ENCODE measurements around the gene MFAP2.

GRCh38 chr1:16988210-16988609, 7.8 kb upstream of the MFAP2 start:
- TF ChIP-seq CTCF (tag by site-specific recombination; IDR thresholded peaks at IDR 0.05), result no peak
- no peak for TF ChIP-seq ELK4 (IDR thresholded peaks at IDR 0.05; ENCODE audit: borderline replicate concordance, low read depth, low read length)
- no peak for TF ChIP-seq ZNF600 (tag by site-specific recombination; IDR thresholded peaks at IDR 0.05)
- no peak for TF ChIP-seq GLI2 (tag by site-specific recombination; IDR thresholded peaks at IDR 0.05; ENCODE audit: borderline replicate concordance, low read depth)
- no peak for TF ChIP-seq ZNF449 (tag by site-specific recombination; IDR thresholded peaks at IDR 0.05)
- TF ChIP-seq ZNF660 (tag by site-specific recombination; IDR thresholded peaks at IDR 0.05), result no peak

Data from HEK293 (cell line).